NCI-H774 (cell line): ENCODE data around the gene VPS8.

Experiments
- DNase-seq: peaks from one replicate; lab custom pipeline; 2025; lab: John Stamatoyannopoulos, UW

Gene VPS8

GRCh38 chr3:184784731-184785500, 27.1 kb upstream of the VPS8 start:
- DNase-seq, result peak; percentile 26

DNA sequence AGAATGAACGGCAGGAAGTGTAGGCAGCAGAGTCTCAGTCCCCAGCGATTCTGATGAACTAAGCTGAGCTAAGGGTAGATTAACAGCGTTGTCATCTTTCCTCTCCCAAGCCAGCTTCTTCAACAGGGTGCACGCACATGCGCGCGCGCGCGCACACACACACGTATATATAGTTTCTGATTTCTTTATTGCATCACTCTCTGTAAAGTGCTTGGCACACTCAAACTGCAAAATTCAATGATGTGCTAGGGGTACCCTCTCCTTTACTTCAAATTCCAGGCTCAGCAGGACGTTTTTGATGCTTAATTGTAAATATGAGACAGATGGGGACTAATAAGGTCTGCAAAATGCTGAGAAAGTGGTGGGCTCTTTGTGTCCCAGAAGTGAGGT, 26.1 kb upstream of the VPS8 start:
- DNase-seq, result no peak

DNA sequence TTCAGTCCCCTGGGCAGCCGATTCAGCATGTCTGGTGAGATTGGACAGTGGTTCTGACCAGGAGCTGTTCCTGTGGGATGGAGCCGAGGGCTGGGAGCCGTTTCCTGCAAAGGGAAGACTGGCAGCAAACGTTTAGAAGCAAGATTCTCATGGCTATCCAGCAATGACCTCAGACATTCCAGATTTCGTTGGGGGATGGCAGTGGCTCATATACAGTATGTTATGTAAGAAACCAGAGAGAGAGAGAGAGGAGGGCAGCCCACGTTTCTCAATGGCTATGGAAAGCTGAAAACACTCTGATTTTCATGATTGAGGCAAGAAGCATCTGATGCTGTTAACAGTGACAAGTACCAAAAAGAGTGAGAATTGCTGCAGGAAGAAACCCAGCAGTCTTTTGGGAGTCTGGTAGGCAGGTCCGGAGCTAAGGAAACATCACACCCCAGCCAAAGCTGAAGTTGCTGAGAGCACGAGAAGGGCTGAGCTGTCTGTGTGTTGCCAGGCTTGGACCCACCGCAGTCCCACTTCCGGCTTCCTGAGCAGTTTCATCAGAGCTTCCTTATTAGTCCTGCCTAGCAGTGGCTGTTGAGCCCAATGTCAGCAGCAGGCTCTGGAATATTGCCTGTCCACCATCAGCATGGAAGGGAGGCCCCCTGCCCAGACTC, 25.6 kb upstream of the VPS8 start:
- no peak for DNase-seq

- no peak for DNase-seq
Observed at GRCh38 chr3:184788751-184789150, 23.2 kb upstream of the VPS8 start.

- no peak for DNase-seq
Observed at GRCh38 chr3:184789314-184789998, 22.5 kb upstream of the VPS8 start.

- peak; percentile 84 for DNase-seq
Observed at GRCh38 chr3:184791171-184791570, 20.8 kb upstream of the VPS8 start.

DNA sequence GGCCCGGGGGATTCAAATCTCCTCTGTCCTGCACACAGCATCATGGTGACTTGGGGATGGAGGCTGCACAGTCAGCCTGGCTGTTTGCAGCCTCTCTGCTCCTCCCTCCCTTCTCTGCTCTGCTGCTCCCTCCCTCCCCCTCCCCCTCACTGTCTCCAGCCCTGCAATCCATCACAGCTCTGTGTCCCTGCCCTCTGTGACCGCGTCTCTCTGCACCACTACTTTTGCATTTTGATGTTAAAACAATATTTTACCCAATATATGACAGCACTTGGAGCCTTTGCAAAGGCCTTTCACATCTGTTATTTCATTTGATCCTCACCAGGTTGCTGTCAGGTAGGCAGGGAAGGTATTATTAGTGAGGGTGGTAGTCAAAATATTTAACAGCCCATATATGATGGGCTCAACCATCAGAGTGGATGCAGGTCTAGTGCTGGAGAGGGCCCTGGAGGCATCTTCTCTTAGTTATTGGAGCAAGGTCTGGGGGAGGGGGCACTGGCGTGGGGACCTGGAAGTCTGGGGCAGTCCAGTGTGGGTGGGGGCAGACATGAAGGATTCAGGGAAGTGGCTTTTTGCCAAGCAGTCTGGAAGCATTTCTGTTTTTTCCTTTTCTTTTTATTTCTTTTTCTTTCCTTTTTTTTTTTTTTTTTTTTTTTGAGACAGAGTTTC, 16.3 kb upstream of the VPS8 start:
- no peak for DNase-seq

- DNase-seq, result no peak
Observed at GRCh38 chr3:184796551-184796950, 15.4 kb upstream of the VPS8 start.

GRCh38 chr3:184796954-184797353, 15.0 kb upstream of the VPS8 start:
- no peak for DNase-seq

GRCh38 chr3:184798120-184798519, 13.8 kb upstream of the VPS8 start:
- no peak for DNase-seq

DNA sequence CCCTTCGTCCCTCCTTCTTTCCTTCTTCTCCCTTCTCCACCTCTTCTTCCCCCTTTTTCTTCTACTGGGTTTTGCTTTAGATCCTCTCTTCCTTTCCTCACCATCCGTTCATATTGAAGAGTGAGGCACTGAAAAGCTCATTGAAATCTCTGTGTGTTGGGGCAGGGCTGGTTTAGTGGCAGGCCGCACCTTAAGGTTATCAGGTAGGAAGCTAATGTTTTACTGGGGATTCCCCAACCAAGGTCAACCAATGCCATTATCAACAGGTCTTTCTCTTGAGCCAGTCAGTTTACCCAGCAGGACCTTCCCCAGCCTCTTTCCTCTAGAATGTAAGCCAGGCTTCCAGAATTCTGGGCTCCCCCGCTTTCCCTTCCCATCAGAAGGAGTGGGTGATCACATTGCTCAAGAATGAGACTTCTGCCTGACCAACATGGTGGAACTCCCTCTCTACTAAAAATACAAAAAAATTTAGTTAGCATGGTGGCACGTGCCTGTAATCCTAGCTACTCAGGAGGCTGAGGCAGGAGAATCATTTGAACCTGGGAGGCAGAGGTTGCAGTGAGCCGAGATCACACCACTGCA, 11.5 kb upstream of the VPS8 start:
- DNase-seq, result no peak

GRCh38 chr3:184801241-184801785, 10.7 kb upstream of the VPS8 start:
- DNase-seq, result no peak

DNA sequence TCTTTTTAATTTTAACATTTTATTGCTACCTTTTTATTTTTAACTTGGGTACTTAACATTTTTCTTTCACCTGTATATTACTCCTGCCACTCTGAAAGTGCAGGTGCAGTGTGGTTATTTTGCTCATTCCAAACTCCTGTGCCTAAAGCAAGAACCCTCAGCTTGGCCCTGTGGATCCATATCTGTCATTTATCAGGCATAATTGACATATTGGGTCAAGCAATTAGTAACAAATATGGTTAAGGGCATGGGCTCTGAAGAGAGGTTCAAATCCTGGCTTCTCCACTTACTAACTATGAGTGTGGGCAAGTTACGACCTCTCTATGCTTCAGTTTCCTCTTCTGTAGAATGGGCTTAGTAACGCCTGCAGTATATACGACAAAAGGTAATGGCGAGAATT, 9.8 kb upstream of the VPS8 start:
- DNase-seq, result no peak

GRCh38 chr3:184804801-184805200, 7.2 kb upstream of the VPS8 start:
- no peak for DNase-seq

DNA sequence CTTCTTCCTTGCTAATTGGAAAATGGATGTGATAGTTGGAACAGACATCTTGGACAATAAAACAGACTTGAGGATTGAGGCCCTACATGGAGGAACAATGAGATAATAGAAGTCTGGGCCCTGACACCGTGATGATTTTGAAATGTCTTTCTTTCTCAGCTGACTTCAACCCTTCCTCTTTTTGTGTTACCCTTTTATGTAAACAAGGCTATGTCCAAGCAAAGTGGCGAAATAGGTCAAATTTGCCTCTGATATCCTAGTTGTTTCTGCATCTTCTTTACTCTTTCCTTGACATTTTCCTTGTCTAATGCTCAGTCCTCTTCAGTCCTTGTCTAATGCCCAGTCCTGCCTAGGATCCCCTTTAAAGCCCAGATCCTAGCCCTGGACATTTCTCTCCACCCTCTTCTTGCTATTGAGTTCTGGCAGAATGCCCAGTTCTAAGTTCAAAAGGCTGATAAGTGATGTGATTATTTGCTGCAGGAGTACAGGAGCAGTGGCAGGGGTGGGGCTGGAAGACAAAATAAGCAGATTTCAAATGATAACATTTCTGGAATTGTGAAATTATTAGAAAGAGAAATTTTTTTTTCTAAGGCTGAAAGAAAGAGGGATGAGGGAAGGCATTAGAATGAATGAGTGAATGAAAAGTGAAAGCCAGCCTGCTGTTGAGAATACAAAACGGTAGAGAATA, 6.5 kb upstream of the VPS8 start:
- peak; percentile 80 for DNase-seq

DNA sequence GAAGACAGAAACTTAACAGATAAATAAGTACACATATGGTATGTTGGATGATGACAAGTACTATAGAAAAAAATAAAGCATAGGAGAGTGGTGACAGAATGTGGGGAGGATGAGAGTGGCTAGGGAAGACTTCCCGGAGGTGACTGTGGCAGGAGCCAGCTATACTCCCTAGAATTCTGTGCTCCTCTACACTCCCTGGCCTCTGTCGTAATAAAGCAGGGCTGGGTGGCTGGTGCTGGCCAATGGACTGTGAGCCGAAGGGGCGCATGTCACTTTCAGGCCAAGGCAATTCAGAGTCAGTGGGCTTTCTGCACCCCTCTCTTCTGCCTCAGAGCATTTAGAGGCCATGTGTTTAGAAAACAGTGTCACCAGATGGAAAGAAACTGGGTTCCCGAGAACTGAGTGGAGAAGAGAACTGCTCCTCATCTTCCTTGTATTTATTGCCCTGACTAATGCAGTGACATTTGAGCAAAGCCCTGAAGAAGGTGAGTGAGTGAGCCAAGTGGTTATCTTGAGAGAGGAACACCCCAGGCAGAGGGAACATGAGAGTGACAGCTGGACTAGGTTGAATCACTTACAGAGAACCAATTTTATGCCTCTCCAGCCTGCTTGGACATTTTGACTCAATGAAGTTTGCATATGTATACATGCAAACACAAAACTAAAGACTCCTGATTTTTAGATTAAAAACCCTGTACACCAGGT, 5.2 kb upstream of the VPS8 start:
- DNase-seq, result no peak

- DNase-seq, result no peak
Observed at GRCh38 chr3:184807549-184807948, 4.4 kb upstream of the VPS8 start.

GRCh38 chr3:184808021-184808420, 3.9 kb upstream of the VPS8 start:
- DNase-seq, result no peak

DNA sequence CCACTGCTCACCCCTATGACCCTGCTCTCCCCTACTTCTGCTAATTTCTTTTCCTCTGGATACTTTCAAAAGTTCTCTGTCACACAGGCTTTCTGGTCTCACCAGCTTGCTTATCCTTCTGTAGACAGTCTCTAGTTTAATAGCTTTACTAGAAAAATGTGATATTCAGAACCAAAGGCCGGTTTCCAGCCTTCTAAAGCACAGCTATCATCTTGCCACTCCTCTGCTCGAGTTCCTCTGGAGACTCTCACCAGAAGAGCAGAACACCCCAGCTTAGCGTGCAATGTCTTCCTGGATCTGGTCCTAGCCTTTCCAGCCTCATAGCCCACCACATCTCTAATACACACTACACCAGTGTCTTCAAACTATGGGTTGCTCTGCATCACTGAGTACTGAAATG, 1.8 kb upstream of the VPS8 start:
- DNase-seq, result no peak

DNA sequence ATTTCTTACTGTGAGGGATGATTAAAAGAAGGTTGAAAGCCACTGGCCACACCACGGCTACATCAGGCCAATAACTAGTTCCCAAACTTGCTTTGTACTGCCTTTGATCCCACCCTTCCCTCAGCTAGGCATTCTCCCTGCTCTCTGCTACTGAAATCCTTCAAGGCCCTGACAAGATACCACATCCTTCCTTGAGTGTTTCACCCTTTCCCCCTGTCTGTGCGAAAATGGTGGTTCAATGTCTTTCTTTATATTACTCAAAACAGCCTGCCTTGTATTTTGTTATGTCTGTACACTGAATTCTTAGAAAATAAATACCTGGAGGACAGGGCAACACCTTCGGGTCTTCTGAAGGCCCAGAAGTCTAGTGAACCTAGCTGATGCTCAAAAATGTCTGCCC, 932 bp upstream of the VPS8 start:
- no peak for DNase-seq

- no peak for DNase-seq
Observed at GRCh38 chr3:184811663-184811998, 335 bp upstream of the VPS8 start.
